ENCODE measurements around the gene TTBK2.
"Not testable (repeated sequence)": the region's sequence is repeated elsewhere in the genome, so short reads cannot be mapped to it uniquely, and the experiment has no call there.

TTBK2 gene

GRCh38 chr15:42915654-42916315 lies 4.8 kb downstream of the TTBK2 start:
- H3K27me3 ChIP-seq (replicated peaks; ENCODE audit: control insufficient read depth, insufficient read depth, low read length) = no peaks in the 10 kb centered on the region
- DNase-seq (ENCODE audit: extremely low read depth, insufficient read length) = no peak
- H3K36me3 ChIP-seq (ENCODE audit: control insufficient read depth, insufficient read depth, low read length) = no peaks in the 10 kb centered on the region
- TF ChIP-seq, protein P1, sequence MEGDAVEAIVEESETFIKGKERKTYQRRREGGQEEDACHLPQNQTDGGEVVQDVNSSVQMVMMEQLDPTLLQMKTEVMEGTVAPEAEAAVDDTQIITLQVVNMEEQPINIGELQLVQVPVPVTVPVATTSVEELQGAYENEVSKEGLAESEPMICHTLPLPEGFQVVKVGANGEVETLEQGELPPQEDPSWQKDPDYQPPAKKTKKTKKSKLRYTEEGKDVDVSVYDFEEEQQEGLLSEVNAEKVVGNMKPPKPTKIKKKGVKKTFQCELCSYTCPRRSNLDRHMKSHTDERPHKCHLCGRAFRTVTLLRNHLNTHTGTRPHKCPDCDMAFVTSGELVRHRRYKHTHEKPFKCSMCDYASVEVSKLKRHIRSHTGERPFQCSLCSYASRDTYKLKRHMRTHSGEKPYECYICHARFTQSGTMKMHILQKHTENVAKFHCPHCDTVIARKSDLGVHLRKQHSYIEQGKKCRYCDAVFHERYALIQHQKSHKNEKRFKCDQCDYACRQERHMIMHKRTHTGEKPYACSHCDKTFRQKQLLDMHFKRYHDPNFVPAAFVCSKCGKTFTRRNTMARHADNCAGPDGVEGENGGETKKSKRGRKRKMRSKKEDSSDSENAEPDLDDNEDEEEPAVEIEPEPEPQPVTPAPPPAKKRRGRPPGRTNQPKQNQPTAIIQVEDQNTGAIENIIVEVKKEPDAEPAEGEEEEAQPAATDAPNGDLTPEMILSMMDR (IDR thresholded peaks at IDR 0.05; ENCODE audit: insufficient read depth, low read length, poor library complexity, severe bottlenecking) = no peak
- no peak overlapping the region for H3K4me3 ChIP-seq (replicated peaks; ENCODE audit: low read depth, low read length)

GRCh38 chr15:42914728-42915497 lies 5.7 kb downstream of the TTBK2 start:
- no peak overlapping the region for H3K4me3 ChIP-seq (replicated peaks; ENCODE audit: low read depth, low read length)

DNA sequence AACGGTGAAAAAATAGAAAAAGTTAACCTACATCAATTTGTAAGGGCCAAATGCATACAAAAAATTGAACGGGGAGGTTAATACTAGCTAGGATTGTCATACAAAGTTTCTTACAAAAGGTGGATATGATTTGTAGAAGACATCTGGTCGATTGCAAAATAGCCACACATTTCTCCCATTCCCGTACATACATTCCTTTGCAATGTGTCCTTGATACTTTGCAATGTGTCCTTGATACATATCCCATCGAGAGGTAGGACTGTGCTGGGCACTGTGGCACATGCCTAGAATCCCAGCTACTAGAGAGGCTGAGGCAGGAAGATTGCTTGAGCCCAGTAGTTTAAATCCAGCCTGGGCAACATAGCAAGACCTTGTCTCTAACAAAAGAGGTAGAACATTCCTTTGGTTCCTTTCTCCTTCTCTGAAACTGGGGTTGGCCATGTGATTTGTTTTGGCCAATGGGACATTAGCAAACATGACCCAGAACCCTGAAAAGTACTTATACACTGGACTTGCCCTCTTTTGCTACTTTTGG lies 9.5 kb downstream of the TTBK2 start:
- Histone ChIP-seq H3K36me3 (ENCODE audit: control insufficient read depth, insufficient read depth, low read length) (no peaks in the 10 kb centered on the region), H3K27me3 (replicated peaks; ENCODE audit: control insufficient read depth, insufficient read depth, low read length) (no peaks in the 10 kb centered on the region), H3K4me3 (replicated peaks; ENCODE audit: low read depth, low read length) (no peak overlapping the region)
- DNase-seq (ENCODE audit: extremely low read depth, insufficient read length) = no peak
- TF ChIP-seq, protein P1 (IDR thresholded peaks at IDR 0.05; ENCODE audit: insufficient read depth, low read length, poor library complexity, severe bottlenecking) = no peak

More at GRCh38 chr15:42914728-42915497, 5.7 kb downstream of the TTBK2 start:
- TF ChIP-seq, protein P1 (IDR thresholded peaks at IDR 0.05; ENCODE audit: insufficient read depth, low read length, poor library complexity, severe bottlenecking) = no peak
- Histone ChIP-seq H3K36me3 (ENCODE audit: control insufficient read depth, insufficient read depth, low read length) (no peaks in the 10 kb centered on the region), H3K27me3 (replicated peaks; ENCODE audit: control insufficient read depth, insufficient read depth, low read length) (no peaks in the 10 kb centered on the region)
- DNase-seq (ENCODE audit: extremely low read depth, insufficient read length) = no peak

DNA sequence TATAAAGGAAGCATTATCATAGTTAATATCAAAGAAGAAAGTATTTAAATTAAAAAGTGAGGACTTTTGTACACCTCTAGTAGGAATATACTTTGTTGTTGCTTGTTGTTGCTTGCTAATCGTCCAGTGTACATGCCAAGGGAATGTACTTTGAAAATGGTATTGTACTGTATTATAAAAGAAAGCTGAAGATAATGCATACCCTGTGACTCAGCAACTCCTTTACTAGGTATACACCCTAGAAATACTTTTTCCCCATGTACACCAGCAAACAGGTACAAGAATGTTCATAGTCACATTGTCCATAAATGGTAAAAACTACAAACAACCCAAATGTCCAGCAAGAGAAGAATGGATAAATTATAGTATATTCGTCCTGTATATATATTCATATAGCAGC lies 12.0 kb downstream of the TTBK2 start:
- H3K27me3 ChIP-seq (replicated peaks; ENCODE audit: control insufficient read depth, insufficient read depth, low read length) = no peaks in the 10 kb centered on the region
- no peak overlapping the region for H3K4me3 ChIP-seq (replicated peaks; ENCODE audit: low read depth, low read length)
- TF ChIP-seq, protein P1 (IDR thresholded peaks at IDR 0.05; ENCODE audit: insufficient read depth, low read length, poor library complexity, severe bottlenecking) = no peak
- no peak for DNase-seq (ENCODE audit: extremely low read depth, insufficient read length)
- H3K36me3 ChIP-seq (ENCODE audit: control insufficient read depth, insufficient read depth, low read length) = no peaks in the 10 kb centered on the region

- Histone ChIP-seq H3K27me3 (replicated peaks; ENCODE audit: control insufficient read depth, insufficient read depth, low read length) (no peaks in the 10 kb centered on the region), H3K4me3 (replicated peaks; ENCODE audit: low read depth, low read length) (no peak overlapping the region), H3K36me3 (ENCODE audit: control insufficient read depth, insufficient read depth, low read length) (no peaks in the 10 kb centered on the region)
- no peak for DNase-seq (ENCODE audit: extremely low read depth, insufficient read length)
- TF ChIP-seq, protein P1 (IDR thresholded peaks at IDR 0.05; ENCODE audit: insufficient read depth, low read length, poor library complexity, severe bottlenecking) = no peak
These were observed 16.9 kb downstream of the TTBK2 start for GRCh38 chr15:42903388-42904324.

- H3K36me3 ChIP-seq (ENCODE audit: control insufficient read depth, insufficient read depth, low read length); H3K27me3 ChIP-seq (replicated peaks; ENCODE audit: control insufficient read depth, insufficient read depth, low read length); H3K4me3 ChIP-seq (replicated peaks; ENCODE audit: low read depth, low read length); DNase-seq (ENCODE audit: extremely low read depth, insufficient read length): not testable (repeated sequence)
These were observed 26.7 kb downstream of the TTBK2 start for GRCh38 chr15:42893911-42894310.
